Hematopoietic multipotent progenitor cell treated with erythropoietin and hydrocortisone succinate and interleukin-3 and kit ligand, for 8 days (in vitro differentiated cells): Measurements from ENCODE around the gene SNX17.
"Not testable (repeated sequence)": the region's sequence is repeated elsewhere in the genome, so short reads cannot be mapped to it uniquely, and the experiment has no call there.

Experiments
- DNase-seq: peaks from one replicate; pipeline ENCODE4 v3.0.0-alpha.2; 2015

Gene SNX17, protein sequence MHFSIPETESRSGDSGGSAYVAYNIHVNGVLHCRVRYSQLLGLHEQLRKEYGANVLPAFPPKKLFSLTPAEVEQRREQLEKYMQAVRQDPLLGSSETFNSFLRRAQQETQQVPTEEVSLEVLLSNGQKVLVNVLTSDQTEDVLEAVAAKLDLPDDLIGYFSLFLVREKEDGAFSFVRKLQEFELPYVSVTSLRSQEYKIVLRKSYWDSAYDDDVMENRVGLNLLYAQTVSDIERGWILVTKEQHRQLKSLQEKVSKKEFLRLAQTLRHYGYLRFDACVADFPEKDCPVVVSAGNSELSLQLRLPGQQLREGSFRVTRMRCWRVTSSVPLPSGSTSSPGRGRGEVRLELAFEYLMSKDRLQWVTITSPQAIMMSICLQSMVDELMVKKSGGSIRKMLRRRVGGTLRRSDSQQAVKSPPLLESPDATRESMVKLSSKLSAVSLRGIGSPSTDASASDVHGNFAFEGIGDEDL

DNA sequence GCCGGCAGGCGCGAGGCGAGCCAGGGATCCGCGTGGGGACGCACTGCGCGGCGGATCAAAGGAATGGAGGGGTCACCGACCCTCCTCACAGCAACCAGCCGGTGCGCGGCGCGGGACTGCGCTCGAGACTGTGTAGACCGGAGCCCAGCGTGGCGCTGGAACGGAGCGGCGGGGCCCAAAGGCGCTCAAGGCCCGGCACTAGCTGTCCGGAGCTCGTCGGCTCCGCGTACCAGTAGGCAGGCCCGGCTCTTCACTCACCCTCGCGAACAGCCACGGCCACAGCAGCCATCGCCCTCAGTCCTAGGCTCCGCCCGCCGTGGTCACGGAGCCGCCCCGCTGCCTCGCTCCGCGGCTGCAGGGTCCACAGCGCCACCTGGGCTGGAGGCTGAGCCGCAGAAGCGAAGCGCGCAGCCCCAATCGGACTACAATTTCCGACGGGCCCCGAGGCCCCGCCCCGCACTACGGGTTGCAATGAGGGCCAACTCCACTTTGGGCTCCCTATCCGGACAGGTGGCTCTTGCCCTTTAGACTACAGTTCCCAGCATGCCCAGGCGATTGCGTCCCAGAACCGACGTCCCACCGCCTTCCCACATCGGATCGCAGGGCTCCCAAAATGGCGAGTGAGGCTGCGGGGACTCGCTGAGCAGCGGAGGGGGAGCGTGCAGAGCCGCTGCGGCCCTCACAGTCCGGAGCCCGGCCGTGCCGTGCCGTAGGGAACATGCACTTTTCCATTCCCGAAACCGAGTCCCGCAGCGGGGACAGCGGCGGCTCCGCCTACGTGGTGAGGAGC, at the start of gene SNX17, which contains the start of gene EIF2B4:
Gene SNX17, plus strand, starts transcription at position 591 of the 790 bp plus-strand sequence. Its CDS starts 128 bp downstream, at position 719.
Gene EIF2B4, minus strand, starts transcription at position 313 of the 790 bp plus-strand sequence. Its CDS starts 24 bp downstream, at position 289.
- peak; percentile 99 for DNase-seq

DNA sequence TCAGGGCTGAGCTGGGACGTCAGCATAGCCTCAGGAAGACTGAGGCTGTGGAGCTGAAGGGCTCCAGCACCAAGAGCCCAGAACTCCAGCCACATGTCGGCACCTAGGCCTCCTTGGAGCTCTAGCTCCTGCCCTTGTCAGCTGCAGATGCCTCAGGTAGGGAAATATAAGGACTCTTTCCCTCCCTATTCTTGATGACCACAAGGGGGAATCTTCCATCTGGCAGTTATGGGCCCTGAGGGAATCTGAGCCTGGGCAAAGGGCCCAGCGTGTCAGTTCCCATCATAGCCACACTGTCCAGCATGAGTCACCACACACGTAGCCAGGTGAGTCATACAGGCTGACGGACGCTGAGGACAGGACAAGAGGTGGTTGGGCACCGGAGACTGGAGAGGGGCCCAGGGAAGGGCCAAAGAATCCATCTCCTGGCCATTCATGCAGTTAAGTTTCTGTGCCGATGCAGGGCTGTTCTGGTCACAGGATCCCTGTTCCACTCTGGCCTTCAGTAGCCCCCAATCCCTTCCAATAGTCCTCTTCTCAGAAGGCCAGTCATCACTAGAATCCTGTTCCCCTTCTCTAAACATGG, 49.4 kb upstream of the SNX17 start:
- peak; percentile 66 for DNase-seq

DNA sequence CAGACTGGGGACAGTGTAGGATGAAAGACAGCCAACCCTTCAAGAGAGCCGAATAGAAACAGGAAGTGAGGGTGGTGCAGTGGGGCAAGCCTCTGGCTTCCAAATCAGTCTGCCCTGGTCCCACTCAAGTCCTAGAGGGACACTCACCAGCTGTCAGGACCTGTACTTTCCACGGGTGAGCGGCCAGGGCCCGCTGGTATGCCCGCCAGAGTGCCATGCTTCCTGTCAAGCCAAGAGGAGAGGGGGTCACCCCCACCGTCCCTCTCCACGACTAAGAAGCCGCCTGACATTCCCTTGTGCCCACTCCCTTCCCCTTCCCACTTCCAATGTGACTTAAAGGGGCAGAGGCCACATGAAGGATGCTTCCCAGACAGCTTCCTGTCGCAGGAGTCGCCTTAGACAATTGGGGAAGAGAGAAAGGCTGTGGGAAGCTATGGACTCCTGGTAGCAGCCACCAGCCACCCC, 48.1 kb upstream of the SNX17 start:
- peak; percentile 18 for DNase-seq

DNA sequence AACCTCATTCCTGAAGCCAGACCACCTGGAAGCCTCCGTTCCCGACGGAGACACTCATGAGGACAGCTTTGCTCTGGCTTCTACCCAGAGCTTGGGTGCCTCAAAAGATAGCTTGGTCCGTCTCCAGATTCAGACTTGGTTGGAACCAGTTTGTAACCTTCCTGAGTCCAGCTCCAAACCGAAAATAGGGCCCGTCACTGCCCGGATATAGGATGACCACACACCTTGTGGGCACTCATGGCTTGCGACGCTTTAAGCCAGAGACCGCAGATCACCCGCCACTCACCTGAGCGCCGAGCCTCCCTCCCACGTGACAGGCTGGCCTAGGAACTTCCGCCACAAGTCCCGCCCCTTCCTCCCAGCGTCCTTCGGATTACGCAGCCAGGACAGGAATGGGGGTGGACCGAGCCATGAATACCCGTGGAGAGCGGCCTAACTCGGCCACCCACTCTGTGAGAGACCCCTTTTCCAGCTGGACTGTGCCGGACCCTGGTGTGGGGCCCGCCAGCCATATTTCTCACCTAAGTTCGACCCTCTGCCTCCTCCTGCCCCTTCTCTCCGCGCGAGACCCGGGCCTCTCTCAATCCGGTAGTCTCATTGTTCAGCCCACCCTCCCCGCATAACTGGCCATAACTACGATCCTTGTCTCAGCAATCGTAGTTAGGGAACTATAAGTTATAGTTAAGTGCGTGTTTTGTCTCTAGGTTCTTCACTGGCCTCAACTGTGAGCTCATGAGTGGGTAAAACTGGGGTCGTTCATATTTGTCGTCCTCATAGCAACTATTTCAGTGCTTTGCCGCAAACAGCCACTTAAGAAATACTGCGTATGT, 47.4 kb upstream of the SNX17 start, which contains the start of gene MPV17:
Gene MPV17, minus strand, starts transcription at position 332 of the 830 bp plus-strand sequence. CDS start 580 bp downstream, outside the sequence.
- peak; percentile 94 for DNase-seq

DNA sequence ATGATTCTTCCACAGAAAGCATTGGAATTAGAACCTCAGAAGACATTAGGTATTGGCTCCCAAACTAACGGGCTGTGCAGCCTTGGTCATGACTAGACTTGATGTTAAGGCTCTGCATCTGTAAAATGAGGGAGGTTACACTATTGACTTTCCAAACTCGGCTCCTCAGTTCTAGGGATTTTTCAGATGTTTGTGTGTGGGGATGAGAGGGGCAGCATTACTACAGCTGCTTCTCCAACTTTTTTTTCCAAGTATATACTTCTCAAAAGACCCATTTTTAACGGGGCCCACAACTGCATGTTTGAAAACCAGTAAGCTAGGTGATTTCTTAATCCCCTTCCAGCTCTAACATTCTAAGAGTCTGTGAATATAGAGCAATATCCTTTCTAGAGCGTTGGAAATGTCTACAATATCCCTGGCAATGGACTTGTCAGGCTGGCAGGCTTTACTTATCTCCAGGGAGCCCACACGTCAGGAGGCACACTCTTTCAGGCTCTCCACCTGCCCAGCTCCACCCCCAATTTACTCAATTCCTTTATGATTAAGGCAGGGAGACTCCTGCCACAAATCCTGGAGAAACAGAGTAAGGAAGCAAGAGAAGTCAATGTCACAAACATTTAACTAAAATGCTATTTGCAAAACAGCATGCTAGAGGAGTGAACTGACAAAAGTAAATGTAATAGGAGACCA, 46.7 kb upstream of the SNX17 start:
- DNase-seq, result peak; percentile 36

DNA sequence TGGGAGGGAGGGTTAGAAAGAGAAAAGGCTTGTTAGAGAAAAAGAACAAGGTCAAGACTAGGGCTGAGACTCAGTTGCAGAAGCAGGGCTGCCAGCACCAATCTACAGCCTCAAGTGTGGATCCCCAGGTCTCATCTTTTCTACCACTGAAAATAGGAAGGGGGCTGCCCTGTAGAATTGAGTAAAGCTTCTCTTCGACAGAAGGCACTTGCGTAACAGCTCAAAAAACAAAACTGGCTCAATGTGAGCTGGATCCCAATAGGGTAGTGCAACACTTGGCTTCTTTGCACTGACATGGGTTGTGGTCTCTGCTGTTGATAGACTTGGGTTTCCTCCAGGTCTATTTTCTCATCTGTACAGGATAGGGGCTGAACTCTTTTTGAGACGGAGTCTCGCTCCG, 45.7 kb upstream of the SNX17 start:
- no peak for DNase-seq

DNA sequence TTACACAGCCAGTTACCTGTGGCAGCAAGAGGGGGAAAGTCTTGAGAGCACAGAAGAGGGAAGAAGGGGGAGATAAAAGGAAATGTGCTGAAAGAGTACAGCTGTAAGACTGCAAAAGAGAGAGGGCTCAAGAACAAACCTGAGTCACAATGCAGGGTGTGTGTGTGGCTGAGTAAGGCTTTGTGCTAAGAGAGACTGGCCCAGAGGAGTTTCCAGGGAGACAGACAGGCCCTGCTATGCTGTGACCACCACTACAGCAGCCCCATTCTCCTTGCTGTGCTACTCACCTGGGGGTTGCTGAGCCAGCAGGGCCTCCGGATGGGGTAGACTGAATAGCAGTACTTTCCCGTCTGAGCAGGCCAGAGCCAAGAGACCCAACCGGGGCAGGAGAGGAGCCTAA, 35.1 kb upstream of the SNX17 start:
- no peak for DNase-seq

DNA sequence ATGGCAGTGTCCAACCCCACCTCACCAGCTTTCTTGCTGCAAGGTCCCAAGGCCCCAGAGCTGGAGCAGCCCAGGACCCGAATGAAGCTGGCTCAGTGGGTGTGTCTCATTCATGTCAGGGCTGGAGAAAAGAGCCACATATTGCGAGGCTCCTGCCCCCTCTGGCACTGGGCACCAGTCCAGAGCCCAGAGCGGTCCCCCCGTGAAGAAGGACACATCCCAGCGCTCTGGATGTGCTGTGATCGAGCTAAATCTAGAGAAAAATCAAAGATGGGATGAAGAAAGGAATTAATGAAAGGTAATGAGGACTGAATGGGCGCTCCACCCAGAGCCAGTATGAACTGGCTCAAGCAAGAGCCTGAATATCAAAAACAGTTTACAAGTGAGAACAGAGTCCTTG, 34.2 kb upstream of the SNX17 start:
- no peak for DNase-seq

DNA sequence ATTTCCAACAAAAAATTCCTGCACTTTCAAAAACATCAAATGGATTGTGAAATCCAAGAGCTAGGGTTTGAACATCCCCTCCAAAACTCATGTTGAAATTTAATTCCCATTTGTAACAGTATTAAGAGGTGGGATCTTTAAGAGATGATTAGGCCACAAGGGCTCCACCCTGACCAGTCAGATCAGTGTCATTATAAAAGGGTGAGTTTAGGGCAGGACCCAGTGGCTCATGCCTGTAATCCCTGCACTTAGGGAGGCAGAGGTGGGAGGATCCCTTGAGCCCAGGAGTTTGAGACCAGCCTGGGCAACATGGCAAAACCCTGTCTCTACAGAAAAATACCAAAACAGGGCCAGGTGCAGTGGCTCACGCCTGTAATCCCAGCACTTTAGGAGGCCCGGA, 22.8 kb upstream of the SNX17 start:
- DNase-seq, result no peak

DNA sequence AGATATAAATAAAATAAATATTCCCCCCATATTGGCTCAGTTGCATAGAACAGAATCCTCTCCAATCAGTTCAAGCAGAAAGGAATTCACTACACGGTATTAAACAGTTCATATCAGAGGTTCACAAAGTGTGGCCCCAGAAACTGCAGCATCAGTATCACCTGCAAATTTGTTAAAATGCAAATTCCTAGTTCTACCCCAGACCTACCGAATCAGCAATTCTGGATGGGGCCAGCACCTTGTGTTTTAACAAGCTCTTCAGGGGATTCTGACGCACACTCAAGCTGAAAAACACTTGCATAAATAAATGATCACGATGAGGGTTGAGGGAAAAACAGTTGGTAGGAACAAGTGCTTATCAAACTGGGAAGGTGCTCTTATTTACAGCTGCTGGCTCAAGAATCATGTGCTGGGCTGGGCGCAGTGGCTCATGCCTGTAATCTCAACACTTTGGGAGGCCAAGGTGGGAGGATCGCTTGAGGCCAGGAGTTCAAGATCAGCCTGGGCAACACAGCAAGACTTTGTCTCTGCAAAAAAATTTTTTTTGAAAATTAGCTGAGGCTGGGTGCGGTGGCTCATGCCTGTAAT, 20.2 kb upstream of the SNX17 start:
- no peak for DNase-seq

DNA sequence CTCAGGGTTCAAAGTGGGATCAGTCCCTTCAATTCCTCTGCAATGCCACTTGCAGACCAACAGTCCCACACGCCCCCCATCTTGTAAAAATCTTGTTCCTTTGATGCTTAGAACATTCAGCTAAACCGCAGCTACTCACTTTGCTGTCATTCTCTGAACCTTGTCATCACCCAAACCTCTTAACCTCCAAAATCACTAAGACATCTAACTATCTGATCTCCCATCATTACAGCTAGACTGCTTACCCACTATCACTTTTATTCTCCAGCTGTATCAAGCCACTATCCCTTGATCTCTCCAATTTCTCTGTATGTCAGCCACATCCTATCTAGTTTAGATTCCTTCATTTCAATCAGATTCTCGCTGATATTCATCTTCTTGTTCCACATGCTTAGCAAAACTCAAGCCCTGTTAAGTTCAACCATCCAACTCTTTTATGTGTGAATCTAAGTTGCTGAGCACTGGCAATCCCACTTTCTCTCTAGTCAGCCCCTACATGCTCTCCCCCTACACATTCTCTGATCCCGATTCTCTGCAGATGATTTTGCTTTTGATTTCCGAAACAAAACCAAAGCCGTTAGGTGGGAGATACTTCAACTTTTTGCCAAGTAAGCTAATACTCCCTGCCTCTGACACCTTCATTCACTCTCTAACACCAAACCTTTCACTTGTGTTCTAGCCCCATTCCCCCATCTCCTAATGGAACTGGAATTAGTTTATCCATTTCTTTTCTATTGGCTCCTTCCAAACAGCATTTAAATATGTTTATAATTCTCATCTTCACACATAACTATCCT, 18.4 kb upstream of the SNX17 start:
- no peak for DNase-seq

DNA sequence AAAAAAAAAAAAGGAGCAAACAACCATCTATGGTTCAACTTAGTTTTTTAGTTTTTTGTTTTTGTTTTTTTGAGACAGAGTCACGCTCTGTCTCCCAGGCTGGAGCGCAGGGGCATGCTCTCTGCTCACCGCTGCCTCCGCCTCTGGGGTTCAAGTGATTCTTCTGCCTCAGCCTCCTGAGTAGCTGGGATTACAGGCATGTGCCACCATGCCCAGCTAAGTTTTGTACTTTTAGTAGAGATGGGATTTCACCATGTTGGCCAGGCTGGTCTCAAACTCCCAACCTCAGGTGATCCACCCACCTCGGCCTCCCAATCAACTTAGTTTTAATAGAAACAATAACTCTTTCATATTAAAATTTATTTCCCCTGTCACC, 17.0 kb upstream of the SNX17 start:
- not testable (repeated sequence) for DNase-seq

DNA sequence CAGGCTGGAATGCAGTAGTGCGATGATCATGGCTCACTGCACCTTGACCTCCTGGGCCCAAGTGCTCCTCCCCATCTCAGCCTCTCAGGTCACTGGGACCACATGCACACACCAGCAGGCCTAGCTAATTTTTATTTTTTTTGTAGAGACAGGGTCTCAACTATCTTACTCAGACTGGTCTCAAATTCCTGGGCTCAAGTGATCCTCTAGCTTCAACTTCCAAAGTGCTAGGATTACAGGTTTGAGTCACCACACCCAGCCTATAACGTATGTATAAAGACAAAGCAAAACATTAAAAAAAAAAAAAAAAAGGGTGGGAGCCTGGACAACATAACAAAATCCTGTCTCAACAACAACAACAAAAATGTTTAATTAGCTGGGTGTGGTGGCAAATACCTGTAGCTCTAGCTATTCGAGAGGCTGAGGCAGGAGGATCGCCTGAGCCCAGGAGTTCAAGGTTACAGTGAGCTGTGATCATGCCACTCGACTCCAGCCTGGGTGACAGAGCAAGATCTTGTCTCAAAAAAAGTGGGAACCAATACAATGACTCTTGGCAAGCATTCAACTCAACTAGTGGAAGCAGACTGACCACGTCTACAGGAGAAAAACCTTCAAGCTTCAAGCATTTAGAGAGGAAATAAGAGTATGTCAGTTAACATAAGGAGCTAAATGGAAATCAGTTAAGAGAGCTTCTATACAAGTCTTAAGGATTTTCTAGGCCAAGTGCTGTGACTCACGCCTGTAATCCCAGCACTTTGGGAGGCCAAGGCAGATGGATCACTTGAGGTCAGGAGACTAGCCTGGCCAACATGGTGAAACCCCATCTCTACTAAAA, 16.4 kb upstream of the SNX17 start:
- peak; percentile 79 for DNase-seq

DNA sequence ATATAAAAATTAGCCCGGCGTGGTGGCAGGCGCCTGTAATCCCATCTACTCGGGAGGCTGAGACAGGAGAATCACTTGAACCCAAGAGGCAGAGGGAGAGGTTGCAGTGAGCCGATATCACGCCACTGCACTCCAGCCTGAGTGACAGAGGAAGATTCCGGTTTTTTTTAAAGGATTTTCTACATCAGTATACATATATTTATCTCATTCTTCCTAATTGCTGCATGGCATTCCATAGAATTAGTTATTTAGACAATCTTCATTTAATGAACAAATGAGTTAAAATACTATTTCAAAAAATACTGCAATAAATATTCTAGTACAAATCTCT, 15.9 kb upstream of the SNX17 start:
- no peak for DNase-seq

DNA sequence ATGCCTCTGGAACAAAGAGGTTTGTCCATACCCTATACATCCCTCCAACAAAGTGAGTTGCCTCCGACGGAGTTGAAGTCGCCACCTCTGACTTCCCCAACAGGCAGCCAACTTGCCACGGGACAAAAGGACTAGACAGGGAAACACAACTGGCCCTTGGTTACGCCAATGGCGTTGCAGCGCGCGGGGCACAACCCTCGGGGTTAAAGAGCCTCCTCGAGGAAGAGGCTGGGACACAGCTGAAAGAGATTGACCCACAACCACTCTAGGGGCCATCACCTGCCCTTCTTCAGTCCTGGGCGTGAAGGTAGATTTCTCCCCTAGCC, 14.4 kb upstream of the SNX17 start:
- peak; percentile 80 for DNase-seq

DNA sequence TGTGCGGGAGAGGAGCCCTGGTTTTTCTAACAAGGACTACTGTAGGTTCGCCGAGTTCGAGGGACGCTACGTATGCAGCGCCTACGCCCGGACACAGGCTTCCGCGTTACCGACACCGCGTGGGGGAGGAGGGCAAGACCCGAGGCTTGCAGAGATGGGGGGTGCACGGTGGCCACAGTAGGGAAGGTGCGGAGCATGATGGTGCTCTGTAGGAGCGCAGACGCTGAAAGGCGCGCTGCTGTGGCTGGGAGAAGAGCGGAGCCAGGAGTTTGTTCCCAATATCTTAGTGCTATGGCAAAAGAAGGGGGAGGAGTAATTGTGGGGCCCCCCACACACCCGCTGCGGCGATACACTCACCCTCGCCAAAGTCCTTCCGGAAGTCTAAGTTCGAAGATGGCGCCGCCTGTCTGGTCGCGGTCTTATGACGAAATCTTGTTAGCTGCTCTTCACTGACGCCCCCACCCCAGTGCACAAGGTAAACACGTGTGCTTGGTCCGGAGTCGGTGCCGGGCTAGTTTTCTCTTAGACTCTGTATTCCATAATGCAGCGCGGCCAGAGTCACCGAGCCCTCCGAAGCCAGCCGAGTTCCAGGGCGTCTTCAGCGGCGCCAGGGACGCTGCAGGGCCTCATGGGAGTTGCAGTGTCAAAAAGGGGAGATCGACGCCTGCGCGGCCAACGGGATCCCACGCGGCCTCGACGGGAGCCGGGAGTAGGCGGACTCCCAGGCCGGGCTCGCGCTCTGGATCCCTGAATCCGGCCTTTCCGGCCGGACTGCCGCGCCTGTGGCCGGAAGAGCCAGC, 13.8 kb upstream of the SNX17 start, which contains the start of gene GTF3C2:
Gene GTF3C2, minus strand, starts transcription at position 383 of the 800 bp plus-strand sequence. CDS start 13,210 bp downstream, outside the sequence.
- peak; percentile 99 for DNase-seq

DNA sequence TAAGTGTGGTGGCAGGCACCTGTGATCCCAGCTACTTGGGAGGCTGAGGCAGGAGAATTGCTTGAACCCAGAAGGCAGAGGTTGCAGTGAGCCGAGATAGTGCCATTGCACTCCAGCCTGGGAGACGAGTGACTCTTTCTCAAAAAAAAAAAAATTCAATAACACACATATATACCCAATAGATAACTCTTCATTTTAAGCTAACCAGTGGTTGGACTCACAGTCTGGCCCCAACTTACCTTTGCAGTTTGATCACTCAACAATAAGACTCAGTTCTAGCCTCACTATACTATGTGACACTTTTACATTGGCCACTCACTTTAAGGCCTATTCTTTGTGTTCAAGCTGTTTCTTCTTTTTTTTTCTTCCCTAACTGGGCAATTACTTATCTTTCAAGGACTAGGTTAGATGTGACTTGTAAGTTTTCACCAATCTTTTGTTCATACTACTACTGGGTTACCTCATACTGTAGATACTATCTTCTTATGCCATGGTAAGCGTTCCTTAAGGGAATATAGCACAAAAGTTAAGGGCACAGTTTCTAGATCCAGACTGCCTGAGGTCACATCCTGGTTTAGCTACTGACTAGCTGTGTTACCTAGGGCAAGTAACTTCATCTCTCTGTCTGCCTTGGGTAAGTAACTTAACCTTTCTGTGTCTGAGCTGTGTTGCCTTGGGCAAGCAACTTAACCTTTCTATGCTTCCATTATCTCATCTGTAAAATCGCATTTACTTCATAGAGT, 7.6 kb upstream of the SNX17 start:
- no peak for DNase-seq

DNA sequence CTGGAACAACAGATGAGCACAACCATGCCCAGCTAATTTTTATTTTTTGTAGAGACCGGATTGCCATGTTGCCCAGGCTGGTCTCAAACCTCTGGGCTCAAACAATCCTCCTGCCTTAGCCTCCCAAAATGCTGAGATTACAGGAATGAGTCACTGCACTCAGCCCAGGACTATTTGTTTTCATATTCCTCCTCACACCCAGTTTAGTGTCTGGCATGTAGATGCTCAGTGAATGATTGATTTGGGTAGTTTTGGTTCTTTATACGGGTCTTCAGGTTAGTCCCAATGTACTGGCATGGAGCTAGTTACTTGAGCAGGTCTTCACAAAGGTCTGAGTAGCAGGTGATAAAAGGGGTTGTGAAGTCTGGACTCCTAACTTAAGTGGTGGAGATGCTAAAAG, 6.5 kb upstream of the SNX17 start:
- no peak for DNase-seq
